ENCODE measurements around the gene GMNN. TPM values are rescaled to one million over a fixed set of nuclear protein-coding genes. Genes with fewer than 3 reads are reported as not detected.
"Not testable (repeated sequence)": the region's sequence is repeated elsewhere in the genome, so short reads cannot be mapped to it uniquely, and the experiment has no call there.

GMNN gene
- polyA plus RNA-seq, 1 donor from 2014 or later: 13.8 TPM

- Histone ChIP-seq H3K79me2 (replicated peaks; ENCODE audit: insufficient read depth, low read length) (no peaks in the 10 kb centered on the region), H3K9me2 (ENCODE audit: insufficient read depth, low read length) (no peaks in the 10 kb centered on the region), H3K36me3 (ENCODE audit: insufficient read depth, low read length) (no peaks in the 10 kb centered on the region), H3K9me3 (ENCODE audit: low read length) (no peaks in the 10 kb centered on the region), H3F3A (ENCODE audit: insufficient read depth, low read length, poor library complexity, severe bottlenecking) (no peaks in the 10 kb centered on the region), H3K9ac (ENCODE audit: low read length) (no peak overlapping the region), H3K4me2 (ENCODE audit: low read length) (no peak overlapping the region), H4K20me1 (ENCODE audit: insufficient read depth) (no peaks in the 10 kb centered on the region), H2AFZ (ENCODE audit: low read depth, low read length) (no peak overlapping the region), H3K4me3 (ENCODE audit: low read length) (no peak overlapping the region), H3K27me3 (ENCODE audit: insufficient read depth, low read depth, low read length) (no peaks in the 10 kb centered on the region), H3K27ac (ENCODE audit: low read length) (no peak overlapping the region)
- no peak for TF ChIP-seq POLR2AphosphoS5 (IDR thresholded peaks at IDR 0.05)
- no peak for TF ChIP-seq MXI1 (conservative IDR thresholded peaks at IDR 0.05; ENCODE audit: poor library complexity, severe bottlenecking)
- no peak for TF ChIP-seq TAF1 (IDR thresholded peaks at IDR 0.05; ENCODE audit: low read depth)
- TF ChIP-seq RAD21 (conservative IDR thresholded peaks at IDR 0.05): no peak
Observed at GRCh38 chr6:24752503-24752902, 22.2 kb upstream of the GMNN start.

DNA sequence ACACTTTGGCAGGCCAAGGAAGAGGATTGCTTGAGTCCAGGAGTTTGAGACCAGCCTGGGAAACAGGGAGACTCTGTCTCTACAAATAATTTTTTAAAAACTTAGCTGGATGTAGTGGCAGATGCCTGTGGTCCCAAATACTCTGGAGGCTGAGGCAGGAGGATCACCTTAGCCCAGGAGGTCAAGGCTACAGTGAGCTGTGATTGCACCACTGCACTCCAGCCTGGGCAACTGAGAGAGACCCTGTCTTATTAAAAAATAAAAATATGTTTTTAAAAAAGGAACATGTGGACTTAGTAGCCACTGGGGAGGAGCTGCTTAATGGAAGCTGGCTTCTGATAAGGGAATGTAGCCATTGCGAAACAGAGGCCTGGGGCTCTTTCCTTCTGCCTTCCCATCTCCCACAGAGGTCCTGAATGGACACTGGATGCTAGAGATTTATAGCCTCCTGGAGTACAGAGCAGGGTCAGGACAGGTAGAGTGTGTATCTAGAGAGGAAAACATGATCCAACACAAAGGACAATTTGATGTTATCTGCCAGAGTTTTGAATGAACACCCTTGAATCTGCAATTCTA lies 21.7 kb upstream of the GMNN start:
- Histone ChIP-seq H4K20me1 (ENCODE audit: insufficient read depth) (no peaks in the 10 kb centered on the region), H3K4me3 (ENCODE audit: low read length) (no peak overlapping the region), H3K36me3 (ENCODE audit: insufficient read depth, low read length) (no peaks in the 10 kb centered on the region), H3K79me2 (replicated peaks; ENCODE audit: insufficient read depth, low read length) (no peaks in the 10 kb centered on the region), H3K9me3 (ENCODE audit: low read length) (no peaks in the 10 kb centered on the region), H3K27ac (ENCODE audit: low read length) (no peak overlapping the region), H2AFZ (ENCODE audit: low read depth, low read length) (no peak overlapping the region), H3K4me2 (ENCODE audit: low read length) (no peak overlapping the region), H3K27me3 (ENCODE audit: insufficient read depth, low read depth, low read length) (no peaks in the 10 kb centered on the region), H3K9ac (ENCODE audit: low read length) (no peak overlapping the region), H3F3A (ENCODE audit: insufficient read depth, low read length, poor library complexity, severe bottlenecking) (no peaks in the 10 kb centered on the region), H3K9me2 (ENCODE audit: insufficient read depth, low read length) (no peaks in the 10 kb centered on the region)
- no peak for TF ChIP-seq RAD21 (conservative IDR thresholded peaks at IDR 0.05)
- TF ChIP-seq MXI1 (conservative IDR thresholded peaks at IDR 0.05; ENCODE audit: poor library complexity, severe bottlenecking): no peak
- TF ChIP-seq SMC3 (conservative IDR thresholded peaks at IDR 0.05; ENCODE audit: poor library complexity): no peak
- no peak for TF ChIP-seq POLR2AphosphoS5 (IDR thresholded peaks at IDR 0.05)
- TF ChIP-seq TAF1 (IDR thresholded peaks at IDR 0.05; ENCODE audit: low read depth): no peak

- no peak for TF ChIP-seq POLR2AphosphoS5 (IDR thresholded peaks at IDR 0.05)
- TF ChIP-seq EP300 (conservative IDR thresholded peaks at IDR 0.05; ENCODE audit: poor library complexity, severe bottlenecking): no peak
- no peak for TF ChIP-seq TAF1 (IDR thresholded peaks at IDR 0.05; ENCODE audit: low read depth)
- no peak for TF ChIP-seq EZH2 (IDR thresholded peaks at IDR 0.05; ENCODE audit: borderline replicate concordance, insufficient read depth, low read length, poor library complexity, severe bottlenecking)
- TF ChIP-seq SMC3 (conservative IDR thresholded peaks at IDR 0.05; ENCODE audit: poor library complexity): no peak
- TF ChIP-seq, protein P1, sequence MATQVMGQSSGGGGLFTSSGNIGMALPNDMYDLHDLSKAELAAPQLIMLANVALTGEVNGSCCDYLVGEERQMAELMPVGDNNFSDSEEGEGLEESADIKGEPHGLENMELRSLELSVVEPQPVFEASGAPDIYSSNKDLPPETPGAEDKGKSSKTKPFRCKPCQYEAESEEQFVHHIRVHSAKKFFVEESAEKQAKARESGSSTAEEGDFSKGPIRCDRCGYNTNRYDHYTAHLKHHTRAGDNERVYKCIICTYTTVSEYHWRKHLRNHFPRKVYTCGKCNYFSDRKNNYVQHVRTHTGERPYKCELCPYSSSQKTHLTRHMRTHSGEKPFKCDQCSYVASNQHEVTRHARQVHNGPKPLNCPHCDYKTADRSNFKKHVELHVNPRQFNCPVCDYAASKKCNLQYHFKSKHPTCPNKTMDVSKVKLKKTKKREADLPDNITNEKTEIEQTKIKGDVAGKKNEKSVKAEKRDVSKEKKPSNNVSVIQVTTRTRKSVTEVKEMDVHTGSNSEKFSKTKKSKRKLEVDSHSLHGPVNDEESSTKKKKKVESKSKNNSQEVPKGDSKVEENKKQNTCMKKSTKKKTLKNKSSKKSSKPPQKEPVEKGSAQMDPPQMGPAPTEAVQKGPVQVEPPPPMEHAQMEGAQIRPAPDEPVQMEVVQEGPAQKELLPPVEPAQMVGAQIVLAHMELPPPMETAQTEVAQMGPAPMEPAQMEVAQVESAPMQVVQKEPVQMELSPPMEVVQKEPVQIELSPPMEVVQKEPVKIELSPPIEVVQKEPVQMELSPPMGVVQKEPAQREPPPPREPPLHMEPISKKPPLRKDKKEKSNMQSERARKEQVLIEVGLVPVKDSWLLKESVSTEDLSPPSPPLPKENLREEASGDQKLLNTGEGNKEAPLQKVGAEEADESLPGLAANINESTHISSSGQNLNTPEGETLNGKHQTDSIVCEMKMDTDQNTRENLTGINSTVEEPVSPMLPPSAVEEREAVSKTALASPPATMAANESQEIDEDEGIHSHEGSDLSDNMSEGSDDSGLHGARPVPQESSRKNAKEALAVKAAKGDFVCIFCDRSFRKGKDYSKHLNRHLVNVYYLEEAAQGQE (IDR thresholded peaks at IDR 0.05; ENCODE audit: borderline replicate concordance): no peak
- no peak for TF ChIP-seq MXI1 (conservative IDR thresholded peaks at IDR 0.05; ENCODE audit: poor library complexity, severe bottlenecking)
- TF ChIP-seq RAD21 (conservative IDR thresholded peaks at IDR 0.05): no peak
- no peak for TF ChIP-seq CTCF (IDR thresholded peaks at IDR 0.05; ENCODE audit: poor library complexity, severe bottlenecking)
- Histone ChIP-seq H3K4me2 (ENCODE audit: low read length) (no peak overlapping the region), H2AFZ (ENCODE audit: low read depth, low read length) (no peak overlapping the region), H3K36me3 (ENCODE audit: insufficient read depth, low read length) (no peaks in the 10 kb centered on the region), H3K27me3 (ENCODE audit: insufficient read depth, low read depth, low read length) (no peaks in the 10 kb centered on the region), H3K27ac (ENCODE audit: low read length) (no peak overlapping the region), H4K20me1 (ENCODE audit: insufficient read depth) (no peaks in the 10 kb centered on the region), H3F3A (ENCODE audit: insufficient read depth, low read length, poor library complexity, severe bottlenecking) (no peaks in the 10 kb centered on the region), H3K9me3 (ENCODE audit: low read length) (no peaks in the 10 kb centered on the region), H3K79me2 (replicated peaks; ENCODE audit: insufficient read depth, low read length) (no peaks in the 10 kb centered on the region), H3K9me2 (ENCODE audit: insufficient read depth, low read length) (no peaks in the 10 kb centered on the region), H3K9ac (ENCODE audit: low read length) (no peak overlapping the region), H3K4me3 (ENCODE audit: low read length) (no peak overlapping the region)
Observed at GRCh38 chr6:24753545-24753944, 21.2 kb upstream of the GMNN start.

- not testable (repeated sequence) for H3K9ac ChIP-seq (ENCODE audit: low read length); H3K4me3 ChIP-seq (ENCODE audit: low read length); H3K9me3 ChIP-seq (ENCODE audit: low read length); H3K79me2 ChIP-seq (replicated peaks; ENCODE audit: insufficient read depth, low read length); H3K27ac ChIP-seq (ENCODE audit: low read length); H3K36me3 ChIP-seq (ENCODE audit: insufficient read depth, low read length); H3K9me2 ChIP-seq (ENCODE audit: insufficient read depth, low read length); H4K20me1 ChIP-seq (ENCODE audit: insufficient read depth); H2AFZ ChIP-seq (ENCODE audit: low read depth, low read length); H3K27me3 ChIP-seq (ENCODE audit: insufficient read depth, low read depth, low read length); H3F3A ChIP-seq (ENCODE audit: insufficient read depth, low read length, poor library complexity, severe bottlenecking); H3K4me2 ChIP-seq (ENCODE audit: low read length)
Observed at GRCh38 chr6:24754378-24754777, 20.4 kb upstream of the GMNN start.

All from neural cell (in vitro differentiated cells).